Measurements from ENCODE around the gene COL27A1. TPM values are rescaled to one million over a fixed set of nuclear protein-coding genes. Genes with fewer than 3 reads are reported as not detected.

The COL27A1 gene
- polyA plus RNA-seq, 1 donor (not counting 4 experiments of a cell fraction or from before 2014, with no cell fraction given): 14.0 TPM

DNA sequence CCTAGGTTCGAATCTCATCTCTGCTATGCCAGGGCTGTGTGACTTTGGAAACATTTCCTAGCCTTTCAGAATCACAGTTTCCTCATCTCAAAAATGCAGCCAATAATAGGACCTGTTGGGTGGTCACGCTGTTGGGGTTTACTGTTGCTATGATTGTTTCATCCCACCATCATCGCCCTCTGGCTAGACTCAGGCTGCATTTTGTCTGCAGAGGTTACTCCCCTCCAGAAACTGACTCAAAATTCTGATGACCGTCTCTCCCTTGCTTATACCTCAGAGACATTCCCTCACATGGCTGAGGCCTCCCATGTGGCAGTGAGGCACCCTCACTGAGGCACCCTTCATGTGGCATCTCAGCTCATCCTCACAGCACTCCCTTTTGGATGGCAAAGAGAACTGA lies 61.6 kb downstream of the COL27A1 start:
- peaks cover 17% of the 10 kb centered on the region for H3K4me1 ChIP-seq (ENCODE audit: control insufficient read depth, extremely low read depth, insufficient read depth, low read length)
- H3K9me1 ChIP-seq (ENCODE audit: control insufficient read depth, extremely low read depth, insufficient read depth, low read length): no peaks in the 10 kb centered on the region
- H3K27ac ChIP-seq (ENCODE audit: control insufficient read depth, insufficient read depth, low read length): no peak overlapping the region
- no peaks in the 10 kb centered on the region for H4K20me1 ChIP-seq (ENCODE audit: control insufficient read depth, extremely low read depth, insufficient read depth, low read length)
- no peak for DNase-seq (ENCODE audit: low read depth, low spot score)
- no peak overlapping the region for H3K4me2 ChIP-seq (ENCODE audit: control insufficient read depth, extremely low read depth, insufficient read depth, low read depth, low read length)
- H2AFZ ChIP-seq (ENCODE audit: control insufficient read depth, low read length): no peak overlapping the region
- peaks cover 6 to 24% of the 10 kb centered on the region in 2 experiments for H3K36me3 ChIP-seq (ENCODE audit: control insufficient read depth in 2 of 2, extremely low read depth in 1 of 2, insufficient read depth in 2 of 2, low read length in 2 of 2)
- TF ChIP-seq, protein P1, sequence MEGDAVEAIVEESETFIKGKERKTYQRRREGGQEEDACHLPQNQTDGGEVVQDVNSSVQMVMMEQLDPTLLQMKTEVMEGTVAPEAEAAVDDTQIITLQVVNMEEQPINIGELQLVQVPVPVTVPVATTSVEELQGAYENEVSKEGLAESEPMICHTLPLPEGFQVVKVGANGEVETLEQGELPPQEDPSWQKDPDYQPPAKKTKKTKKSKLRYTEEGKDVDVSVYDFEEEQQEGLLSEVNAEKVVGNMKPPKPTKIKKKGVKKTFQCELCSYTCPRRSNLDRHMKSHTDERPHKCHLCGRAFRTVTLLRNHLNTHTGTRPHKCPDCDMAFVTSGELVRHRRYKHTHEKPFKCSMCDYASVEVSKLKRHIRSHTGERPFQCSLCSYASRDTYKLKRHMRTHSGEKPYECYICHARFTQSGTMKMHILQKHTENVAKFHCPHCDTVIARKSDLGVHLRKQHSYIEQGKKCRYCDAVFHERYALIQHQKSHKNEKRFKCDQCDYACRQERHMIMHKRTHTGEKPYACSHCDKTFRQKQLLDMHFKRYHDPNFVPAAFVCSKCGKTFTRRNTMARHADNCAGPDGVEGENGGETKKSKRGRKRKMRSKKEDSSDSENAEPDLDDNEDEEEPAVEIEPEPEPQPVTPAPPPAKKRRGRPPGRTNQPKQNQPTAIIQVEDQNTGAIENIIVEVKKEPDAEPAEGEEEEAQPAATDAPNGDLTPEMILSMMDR (optimal IDR thresholded peaks at IDR 0.05 in 1 of 3, IDR thresholded peaks at IDR 0.05 in 1 of 3, conservative IDR thresholded peaks at IDR 0.05 in 1 of 3; ENCODE audit: extremely low read depth in 1 of 3, insufficient read depth in 2 of 3, low read length in 3 of 3): no peak
- TF ChIP-seq EZH2 (IDR thresholded peaks at IDR 0.05; ENCODE audit: low read length): no peak
- no peak overlapping the region for H3K4me3 ChIP-seq (ENCODE audit: control insufficient read depth in 2 of 3, extremely low read depth in 1 of 3, insufficient read depth in 2 of 3, low read depth in 1 of 3, low read length in 3 of 3)
- H3K9me3 ChIP-seq (ENCODE audit: control insufficient read depth, low read depth, low read length): no peaks in the 10 kb centered on the region
- H3K27me3 ChIP-seq (ENCODE audit: control insufficient read depth, extremely low read depth, insufficient read depth, low read length): no peaks in the 10 kb centered on the region
- no peak overlapping the region for H3K9ac ChIP-seq (ENCODE audit: control insufficient read depth, extremely low read depth, insufficient read depth, low read length)
- H3K79me2 ChIP-seq (ENCODE audit: control insufficient read depth, insufficient read depth, low read length): no peaks in the 10 kb centered on the region
- FAIRE-seq: no peak
- dilution Hi-C loops (cut with MboI; ENCODE audit: extremely low pct_ligation_motif_present, low sequenced_read_pairs): no loop called here

DNA sequence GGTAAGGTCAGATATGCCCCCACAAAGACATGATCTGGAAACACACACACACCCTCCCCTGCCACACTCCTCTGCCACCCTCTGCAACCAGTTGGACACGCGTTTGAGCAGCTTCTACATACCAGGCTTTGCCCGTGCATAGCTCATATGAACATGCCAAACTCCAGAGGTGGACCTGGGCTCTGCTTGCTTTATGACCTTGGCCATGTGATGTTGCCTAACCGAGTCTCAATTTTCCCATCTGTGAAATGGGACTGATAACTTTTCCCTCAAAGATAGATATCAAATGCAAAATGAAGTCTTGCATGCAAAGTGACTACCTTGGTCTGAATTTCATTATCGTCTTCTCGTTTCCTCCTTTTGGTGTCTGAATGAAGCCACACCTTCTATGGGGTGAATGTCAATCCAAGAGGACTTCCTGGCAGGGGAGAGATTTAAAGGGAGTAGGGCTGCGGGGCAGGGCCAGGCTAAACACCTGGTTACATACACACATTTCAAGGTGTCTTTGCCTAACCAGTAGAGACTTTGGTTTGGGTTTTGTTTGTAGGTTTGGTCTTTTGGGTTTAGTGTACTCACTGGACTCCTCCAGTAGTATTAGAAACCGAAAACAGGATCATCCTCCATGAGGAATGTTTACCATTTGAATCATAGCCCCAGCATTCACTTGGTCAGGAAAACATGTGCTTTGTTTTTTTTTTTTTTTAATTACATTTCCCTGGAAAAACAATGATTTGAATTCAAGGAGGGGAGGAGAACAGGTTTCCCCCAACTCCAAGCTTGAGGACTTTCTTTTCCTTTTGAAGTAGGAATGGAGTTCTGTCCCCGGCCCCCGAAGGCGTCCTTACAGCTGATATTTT lies 63.2 kb downstream of the COL27A1 start:
- Histone ChIP-seq H3K4me3 (ENCODE audit: control insufficient read depth in 2 of 3, extremely low read depth in 1 of 3, insufficient read depth in 2 of 3, low read depth in 1 of 3, low read length in 3 of 3) (no peak overlapping the region), H3K9ac (ENCODE audit: control insufficient read depth, extremely low read depth, insufficient read depth, low read length) (no peak overlapping the region), H3K9me3 (ENCODE audit: control insufficient read depth, low read depth, low read length) (no peaks in the 10 kb centered on the region), H2AFZ (ENCODE audit: control insufficient read depth, low read length) (no peak overlapping the region), H3K9me1 (ENCODE audit: control insufficient read depth, extremely low read depth, insufficient read depth, low read length) (no peaks in the 10 kb centered on the region), H4K20me1 (ENCODE audit: control insufficient read depth, extremely low read depth, insufficient read depth, low read length) (no peaks in the 10 kb centered on the region), H3K36me3 (ENCODE audit: control insufficient read depth in 2 of 2, extremely low read depth in 1 of 2, insufficient read depth in 2 of 2, low read length in 2 of 2) (peaks cover 3 to 14% of the 10 kb centered on the region in 2 experiments), H3K79me2 (ENCODE audit: control insufficient read depth, insufficient read depth, low read length) (no peaks in the 10 kb centered on the region), H3K4me2 (ENCODE audit: control insufficient read depth, extremely low read depth, insufficient read depth, low read depth, low read length) (no peak overlapping the region), H3K27ac (ENCODE audit: control insufficient read depth, insufficient read depth, low read length) (no peak overlapping the region), H3K27me3 (ENCODE audit: control insufficient read depth, extremely low read depth, insufficient read depth, low read length) (no peaks in the 10 kb centered on the region), H3K4me1 (ENCODE audit: control insufficient read depth, extremely low read depth, insufficient read depth, low read length) (peaks cover 19% of the 10 kb centered on the region)
- dilution Hi-C loops (cut with MboI; ENCODE audit: extremely low pct_ligation_motif_present, low sequenced_read_pairs): no loop called here
- DNase-seq (ENCODE audit: low read depth, low spot score) (no peak), FAIRE-seq (no peak)
- TF ChIP-seq, protein P1 (optimal IDR thresholded peaks at IDR 0.05 in 1 of 3, IDR thresholded peaks at IDR 0.05 in 1 of 3, conservative IDR thresholded peaks at IDR 0.05 in 1 of 3; ENCODE audit: extremely low read depth in 1 of 3, insufficient read depth in 2 of 3, low read length in 3 of 3): no peak
- no peak for TF ChIP-seq EZH2 (IDR thresholded peaks at IDR 0.05; ENCODE audit: low read length)

Measured in keratinocyte (primary cell).